GM12891 (cell line): ENCODE results near the gene SLC26A4.

Experiments used
- DNase-seq: peaks from one replicate; pipeline ENCODE4 v3.0.0; 2011; ENCODE audit warnings: low spot score; ENCODE audit not compliant: insufficient read length
- FAIRE-seq: peaks from 2 replicates; lab custom pipeline; 2011; peaks lifted over from hg19 to GRCh38; lab: Jason Lieb, UNC
- PAX5 ChIP-seq: IDR thresholded peaks from 2 replicates; pipeline ENCODE4 v1.6.1; 2011; ENCODE audit warnings: low read length, moderate library complexity, mild to moderate bottlenecking; ENCODE audit not compliant: insufficient read depth, severe bottlenecking
- POLR2A ChIP-seq: IDR thresholded peaks from 2 replicates; pipeline ENCODE4 v1.6.1; 2011; ENCODE audit warnings: low read depth, low read length, control low read depth
- POLR2AphosphoS5 ChIP-seq: IDR thresholded peaks from 2 replicates; pipeline ENCODE4 v1.6.1; 2011; ENCODE audit warnings: low read depth, low read length, control low read depth
- POU2F2 ChIP-seq: IDR thresholded peaks from 2 replicates; pipeline ENCODE4 v1.6.1; 2011; ENCODE audit warnings: low read depth, mild to moderate bottlenecking, control low read depth, low read length, moderate library complexity
- SPI1 ChIP-seq: IDR thresholded peaks from 2 replicates; pipeline ENCODE4 v1.6.1; 2011; ENCODE audit warnings: low read depth, low read length, control low read depth
- TAF1 ChIP-seq: IDR thresholded peaks from 2 replicates; pipeline ENCODE4 v1.6.1; 2011; ENCODE audit warnings: low read depth, low read length, control low read depth

Gene SLC26A4

DNA sequence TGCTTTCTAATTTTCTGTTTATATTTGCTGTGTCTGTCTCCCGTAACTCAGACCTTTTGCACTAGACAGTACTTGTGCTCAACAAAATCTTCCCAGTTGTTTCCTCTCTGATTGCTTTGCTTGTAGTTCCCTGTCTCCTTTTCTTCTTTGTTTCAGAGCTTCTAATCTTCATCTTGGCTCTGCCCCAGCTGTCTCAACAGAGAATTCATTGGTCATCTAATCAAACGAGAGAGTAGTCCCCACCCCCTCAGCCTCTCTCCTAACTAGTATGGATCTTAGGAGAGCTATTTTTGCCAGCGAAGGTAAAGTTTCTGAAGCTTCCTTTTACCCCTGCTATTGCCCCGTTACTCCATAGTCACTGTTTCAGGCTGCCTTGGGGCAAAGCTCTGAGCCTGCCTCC, 32.8 kb downstream of the SLC26A4 start:
- TF ChIP-seq POLR2AphosphoS5 (no peak), TAF1 (no peak), SPI1 (no peak), POU2F2 (no peak), POLR2A (no peak), PAX5 (no peak)
- no peak for FAIRE-seq
- DNase-seq, result no peak

DNA sequence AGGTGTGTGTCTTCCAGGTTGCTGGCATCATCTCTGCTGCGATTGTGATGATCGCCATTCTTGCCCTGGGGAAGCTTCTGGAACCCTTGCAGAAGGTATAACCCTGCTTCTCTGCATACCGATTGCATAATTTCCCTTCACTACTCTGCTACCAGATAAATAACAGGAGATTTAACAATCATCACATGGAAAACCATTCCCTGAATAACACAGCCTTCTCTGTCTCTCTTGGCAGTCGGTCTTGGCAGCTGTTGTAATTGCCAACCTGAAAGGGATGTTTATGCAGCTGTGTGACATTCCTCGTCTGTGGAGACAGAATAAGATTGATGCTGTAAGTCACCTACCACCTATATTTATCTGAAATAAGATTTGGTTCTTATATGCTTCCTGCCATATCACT, 33.8 kb downstream of the SLC26A4 start:
- FAIRE-seq (no peak), DNase-seq (no peak)
- TF ChIP-seq PAX5 (no peak), POU2F2 (no peak), SPI1 (no peak), TAF1 (no peak), POLR2AphosphoS5 (no peak), POLR2A (no peak)

- TF ChIP-seq POU2F2, result no peak
- no peak for TF ChIP-seq POLR2A
- TF ChIP-seq TAF1, result no peak
- TF ChIP-seq POLR2AphosphoS5, result no peak
- TF ChIP-seq PAX5, result no peak
- TF ChIP-seq SPI1, result no peak
- FAIRE-seq (no peak), DNase-seq (no peak)
These were observed 35.8 kb downstream of the SLC26A4 start for GRCh38 chr7:107696330-107696946.

DNA sequence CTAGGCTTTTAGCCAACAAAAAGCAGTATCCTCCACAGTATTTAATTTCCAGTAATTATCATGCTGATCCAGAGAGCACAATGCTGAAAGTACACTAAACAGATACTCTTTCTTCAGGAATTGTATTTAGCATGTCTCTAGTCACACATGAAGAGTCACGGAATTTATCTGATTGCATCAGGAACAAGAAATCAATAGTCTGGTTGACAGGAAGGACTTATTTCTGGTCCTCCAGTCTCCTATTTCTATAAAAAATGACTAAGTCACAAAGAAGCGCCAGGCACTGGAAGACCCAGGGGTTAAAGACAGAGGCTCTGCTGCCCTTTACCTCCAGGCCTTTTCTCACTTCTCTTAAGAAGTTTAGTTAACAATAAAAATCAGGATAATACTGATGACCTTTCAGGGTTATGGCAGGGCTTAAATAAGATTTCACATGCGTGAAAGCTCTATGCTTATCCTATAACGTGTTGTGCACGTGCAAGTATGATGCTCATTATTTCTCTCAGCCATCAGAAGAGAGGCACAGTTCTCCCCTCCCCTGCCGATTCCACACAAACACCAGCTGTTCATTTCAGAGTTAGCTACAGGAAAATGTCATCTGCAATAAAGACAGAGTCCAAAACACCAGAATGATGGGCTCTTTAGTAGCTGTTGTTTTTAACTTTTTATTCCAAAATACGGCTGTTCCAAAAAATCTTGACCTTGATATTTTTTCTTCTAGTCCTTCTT, 36.9 kb downstream of the SLC26A4 start:
- no peak for FAIRE-seq
- TF ChIP-seq POU2F2 (no peak), POLR2A (no peak), SPI1 (no peak), TAF1 (no peak), PAX5 (no peak), POLR2AphosphoS5 (no peak)
- DNase-seq, result no peak

GRCh38 chr7:107700570-107700969, 39.9 kb downstream of the SLC26A4 start:
- no peak for DNase-seq
- TF ChIP-seq POLR2A, result no peak
- no peak for TF ChIP-seq PAX5
- no peak for FAIRE-seq

- DNase-seq (no peak), FAIRE-seq (no peak)
These were observed 40.6 kb downstream of the SLC26A4 start for GRCh38 chr7:107701191-107701590.

DNA sequence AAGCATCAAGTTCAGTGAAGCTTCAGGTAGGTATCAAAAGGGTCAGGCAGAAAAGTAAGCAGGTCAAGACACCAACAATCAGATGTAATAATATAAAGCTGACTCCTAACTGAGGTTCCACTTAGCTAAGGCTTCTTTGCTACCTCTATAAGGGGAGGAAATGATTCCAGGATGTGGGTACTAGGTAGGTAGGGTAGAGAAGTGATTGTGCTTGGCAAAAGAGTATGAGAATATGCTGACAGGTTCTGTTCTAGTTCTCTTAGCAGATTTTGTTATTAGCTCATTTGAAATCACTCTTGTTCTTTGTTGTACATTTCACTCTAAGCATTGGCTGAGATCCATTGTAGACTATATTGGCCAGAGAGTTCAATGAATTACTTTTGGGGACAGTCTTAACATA, 42.6 kb downstream of the SLC26A4 start:
- FAIRE-seq, result no peak
- DNase-seq, result no peak
- TF ChIP-seq TAF1 (no peak), PAX5 (no peak), POLR2AphosphoS5 (no peak), SPI1 (no peak), POU2F2 (no peak), POLR2A (no peak)

More at GRCh38 chr7:107701191-107701590, 40.6 kb downstream of the SLC26A4 start:
- TF ChIP-seq SPI1 (no peak), POU2F2 (no peak), PAX5 (no peak), TAF1 (no peak), POLR2AphosphoS5 (no peak), POLR2A (no peak)

- DNase-seq, result no peak
- no peak for FAIRE-seq
- TF ChIP-seq POLR2A, result no peak
- TF ChIP-seq TAF1, result no peak
- TF ChIP-seq POLR2AphosphoS5, result no peak
- TF ChIP-seq POU2F2, result no peak
- TF ChIP-seq PAX5, result no peak
- TF ChIP-seq SPI1, result no peak
These were observed 43.2 kb downstream of the SLC26A4 start for GRCh38 chr7:107703872-107704271.

DNA sequence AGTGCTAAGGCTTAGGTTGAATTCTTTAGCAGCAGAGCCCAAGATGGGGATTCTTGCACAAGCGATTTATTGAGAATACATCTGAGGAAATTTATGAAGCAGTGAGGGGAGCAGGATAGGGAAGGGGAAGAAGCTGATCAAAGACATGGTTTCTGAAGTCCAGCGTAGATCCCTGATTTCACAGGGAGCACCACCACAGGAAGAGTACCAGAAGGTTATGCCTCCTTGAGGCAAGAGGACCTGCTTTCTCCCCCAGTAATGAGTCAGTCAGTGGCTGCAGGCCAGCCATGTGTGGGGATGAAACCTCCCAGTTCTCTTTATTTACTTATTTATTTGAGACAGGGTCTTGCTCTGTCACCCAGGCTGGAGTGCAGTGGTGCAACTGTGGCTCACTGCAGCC, 48.3 kb downstream of the SLC26A4 start:
- FAIRE-seq (no peak), DNase-seq (no peak)
- TF ChIP-seq SPI1, result no peak
- no peak for TF ChIP-seq POU2F2
- no peak for TF ChIP-seq PAX5
- no peak for TF ChIP-seq POLR2A
- no peak for TF ChIP-seq POLR2AphosphoS5
- TF ChIP-seq TAF1, result no peak
